NCI-H128 (cell line): ENCODE measurements around the gene NUDT4B.
"Not testable (repeated sequence)": the region's sequence is repeated elsewhere in the genome, so short reads cannot be mapped to it uniquely, and the experiment has no call there.

Experiments used
- DNase-seq: peaks from one replicate; lab custom pipeline; 2025; ENCODE audit not compliant: unreplicated experiment; lab: John Stamatoyannopoulos, UW

Gene NUDT4B

GRCh38 chr1:148748563-148749334 is at the start of gene NUDT4B:
Gene NUDT4B (plus strand): TSS chr1:148748774. CDS start chr1:148748953, 179 bp downstream.
- not testable (repeated sequence) for DNase-seq

DNA sequence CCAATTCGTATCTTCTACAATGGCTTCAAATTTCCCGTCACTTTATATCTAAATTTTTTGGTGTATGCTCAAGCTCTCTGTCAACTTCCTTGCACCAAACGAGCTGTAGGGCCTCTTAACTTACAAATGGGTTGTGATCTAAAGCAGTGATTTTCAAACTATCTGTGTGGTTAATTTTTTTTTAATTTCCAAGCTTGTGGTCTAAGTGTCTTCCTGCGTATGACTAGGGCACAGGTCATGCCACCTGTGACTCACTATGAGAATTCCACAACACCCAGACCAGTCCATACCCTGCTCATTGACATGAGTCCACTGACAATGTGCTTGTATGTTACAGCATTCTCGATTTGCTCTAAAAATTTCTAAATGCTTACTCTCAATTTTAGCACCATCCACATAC is 49.2 kb upstream of the NUDT4B start:
- not testable (repeated sequence) for DNase-seq

DNA sequence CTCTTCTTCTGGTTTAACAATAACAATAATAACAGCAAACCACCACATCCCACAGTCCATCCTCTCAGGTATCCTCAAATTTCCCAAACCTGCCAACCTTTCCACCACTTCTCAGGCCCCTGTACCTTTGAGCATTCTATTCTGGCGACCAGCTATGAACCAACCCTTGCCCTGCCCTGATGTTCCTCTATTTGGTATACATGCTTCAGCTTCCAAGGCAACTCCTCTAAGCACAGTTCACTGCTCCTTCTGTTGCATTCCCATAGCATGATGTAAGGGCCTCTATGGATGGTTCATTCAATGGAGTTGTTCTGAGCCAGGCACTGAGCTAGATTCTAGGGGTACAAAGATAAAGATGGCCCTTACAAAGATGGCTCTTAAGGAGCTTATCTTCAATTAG is 46.3 kb upstream of the NUDT4B start:
- not testable (repeated sequence) for DNase-seq

DNA sequence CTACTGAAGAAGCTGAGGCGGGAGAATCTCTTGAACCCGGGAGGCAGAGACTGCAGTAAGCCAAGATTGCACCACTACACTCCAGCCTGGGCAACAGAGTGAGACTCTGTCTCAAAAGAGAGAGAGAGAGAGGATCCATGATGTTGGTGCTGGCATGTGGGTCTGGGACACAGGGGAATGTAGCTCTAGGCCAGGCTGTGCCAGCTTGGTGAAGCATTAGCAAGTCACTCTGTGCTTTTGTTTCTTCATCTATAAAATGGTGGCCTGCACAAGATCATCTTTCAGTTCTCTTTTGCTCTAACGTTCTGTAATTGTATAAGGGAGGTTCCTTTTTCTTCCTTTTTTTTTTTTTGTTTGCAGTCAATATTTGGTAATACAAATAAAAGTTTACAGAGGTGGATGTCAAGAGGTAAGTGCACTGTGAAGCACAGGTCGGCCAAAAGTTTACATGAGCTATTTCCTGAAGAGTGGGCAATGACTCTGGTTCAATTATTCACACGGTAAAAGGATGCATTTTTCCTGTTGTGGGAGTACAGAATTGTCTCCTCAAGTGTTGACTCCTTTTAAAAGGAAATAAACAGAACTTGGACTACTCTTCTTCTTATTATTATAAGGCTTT is 44.5 kb upstream of the NUDT4B start:
- DNase-seq: not testable (repeated sequence)

DNA sequence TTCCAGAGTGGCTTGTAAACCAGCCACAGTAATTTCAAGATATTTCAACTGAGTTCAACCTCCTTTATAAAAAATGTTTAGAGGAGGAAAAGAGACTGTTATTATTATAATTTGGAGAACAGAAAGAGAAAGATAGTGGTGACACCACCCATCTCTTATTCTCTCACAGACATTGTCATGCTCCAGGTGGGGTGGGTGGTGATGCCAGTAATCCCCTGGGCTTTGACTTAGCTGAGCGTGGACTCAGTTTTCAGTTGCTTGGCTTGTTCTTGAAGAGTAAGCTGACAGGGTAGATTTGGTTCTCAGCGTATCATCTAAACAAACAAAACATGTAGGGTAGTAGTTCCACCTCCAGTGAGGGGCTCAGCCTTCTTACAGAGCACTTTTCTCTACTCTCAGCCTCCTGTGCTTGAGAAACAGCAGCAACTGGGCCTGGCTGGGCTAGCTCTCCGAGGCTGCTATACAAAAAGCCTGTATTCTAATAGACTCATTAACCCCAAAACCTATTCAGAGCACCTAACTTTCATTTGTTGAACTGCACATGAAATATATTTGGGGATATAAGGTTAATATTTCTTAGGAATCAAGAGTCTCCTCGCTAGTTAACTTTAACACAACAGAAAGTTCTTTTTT is 43.1 kb upstream of the NUDT4B start:
- DNase-seq: not testable (repeated sequence)

GRCh38 chr1:148708779-148709333 is 39.7 kb upstream of the NUDT4B start:
- DNase-seq: not testable (repeated sequence)

GRCh38 chr1:148710772-148711523 is 37.6 kb upstream of the NUDT4B start:
- not testable (repeated sequence) for DNase-seq

GRCh38 chr1:148712353-148712752 is 36.2 kb upstream of the NUDT4B start:
- DNase-seq: not testable (repeated sequence)

DNA sequence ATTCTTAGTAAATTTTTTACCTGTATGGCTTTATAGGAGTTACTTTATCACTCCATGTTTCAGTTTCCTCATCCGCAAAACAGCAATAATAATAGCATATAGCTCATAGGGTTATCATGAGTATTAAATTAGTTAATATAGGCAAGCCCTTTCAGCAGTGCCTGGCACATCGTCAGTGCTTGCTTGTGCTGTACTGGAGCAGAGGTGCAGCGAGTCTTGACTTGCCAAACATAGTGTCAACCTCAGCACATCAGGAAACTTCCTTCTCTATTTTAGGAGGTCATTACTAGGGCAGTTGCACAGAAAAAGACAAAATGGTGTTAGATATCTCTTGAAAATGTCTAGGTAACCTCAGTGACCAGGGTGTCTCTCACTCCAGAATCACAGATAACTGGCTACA is 33.1 kb upstream of the NUDT4B start:
- DNase-seq: not testable (repeated sequence)

DNA sequence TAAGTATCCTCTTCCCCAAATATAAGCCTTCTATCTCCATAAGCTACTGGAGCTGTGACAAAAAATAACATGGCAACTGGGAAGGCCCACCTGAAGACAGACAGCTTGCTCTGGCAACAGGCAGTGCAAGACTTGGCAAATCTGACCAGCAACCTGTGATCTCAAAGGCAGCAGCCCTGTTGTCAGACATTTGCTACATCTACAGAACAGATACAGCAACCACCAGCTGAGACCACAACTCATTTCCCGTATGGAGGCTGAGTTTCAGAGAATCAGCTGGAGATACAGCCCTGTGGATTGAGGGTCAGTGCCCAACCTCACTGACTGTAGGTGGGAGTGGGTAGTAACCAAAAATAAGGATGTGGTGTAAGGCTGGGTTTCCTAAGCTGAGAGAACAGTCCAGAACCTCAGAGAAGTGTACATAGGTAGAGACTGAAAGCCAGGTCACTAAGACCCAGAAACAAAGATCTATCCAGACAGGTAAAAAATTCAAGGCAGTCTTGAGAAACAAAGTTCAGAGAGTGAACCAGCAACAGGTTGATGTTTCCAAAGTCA is 31.5 kb upstream of the NUDT4B start:
- not testable (repeated sequence) for DNase-seq

- not testable (repeated sequence) for DNase-seq
Measured at GRCh38 chr1:148720918-148721317, 27.7 kb upstream of the NUDT4B start.

DNA sequence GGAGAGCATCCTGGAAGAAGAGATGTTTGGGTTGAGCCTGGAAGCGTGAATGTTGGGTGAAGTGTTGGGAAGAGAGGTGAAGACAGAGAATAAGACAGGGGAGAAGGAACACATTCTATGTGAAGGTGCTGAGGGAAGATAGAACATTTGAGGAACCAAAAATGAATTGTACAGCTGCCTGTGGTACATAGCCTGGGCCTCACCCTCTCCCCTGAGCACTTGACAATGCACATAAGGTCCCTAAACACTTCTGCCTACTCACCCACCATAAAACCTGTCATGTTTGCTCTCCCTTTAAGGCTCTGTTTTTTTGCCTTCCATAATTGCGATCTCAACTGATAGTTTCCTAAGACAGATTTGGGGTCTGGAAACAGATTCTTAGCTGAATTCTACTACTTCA is 25.8 kb upstream of the NUDT4B start:
- not testable (repeated sequence) for DNase-seq

GRCh38 chr1:148723515-148723914 is 25.1 kb upstream of the NUDT4B start:
- not testable (repeated sequence) for DNase-seq

DNA sequence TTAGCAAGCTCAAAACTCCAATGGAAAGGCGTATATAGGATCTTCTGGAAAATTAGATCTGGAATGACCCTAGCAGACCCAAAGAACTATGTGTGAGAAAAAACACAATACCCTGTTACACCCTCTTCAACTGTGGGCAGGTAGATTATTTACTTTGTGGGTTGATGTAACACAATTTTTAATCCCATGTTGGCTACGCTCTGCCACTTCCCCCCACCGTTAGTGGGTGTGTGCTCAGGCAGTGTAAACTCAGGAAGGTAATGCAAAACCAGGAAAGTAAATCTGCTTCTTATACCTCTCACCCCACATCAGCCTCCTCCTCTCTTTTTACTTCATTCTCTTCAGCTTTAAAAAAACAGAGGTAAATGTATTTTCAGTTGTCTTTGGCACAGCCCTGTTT is 23.7 kb upstream of the NUDT4B start:
- DNase-seq: not testable (repeated sequence)

DNA sequence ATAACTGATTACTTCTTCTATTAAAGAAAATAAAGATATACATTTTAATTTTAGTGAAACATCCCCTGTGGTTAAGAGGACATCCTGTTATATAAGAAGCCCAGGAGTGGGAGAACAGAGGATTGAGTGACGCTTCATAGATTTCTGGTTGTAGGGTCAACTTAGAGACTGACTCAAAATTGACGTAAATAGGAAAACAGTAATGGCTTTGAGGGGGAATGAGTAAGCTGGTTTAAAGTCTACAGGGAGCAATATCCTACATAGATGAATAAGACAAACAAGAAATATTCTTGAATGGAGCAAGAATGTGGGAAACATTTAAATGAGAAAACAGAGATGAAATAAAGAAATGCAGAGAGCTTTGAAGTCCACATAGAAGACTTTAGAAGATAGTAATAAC is 20.7 kb upstream of the NUDT4B start:
- DNase-seq: not testable (repeated sequence)

DNA sequence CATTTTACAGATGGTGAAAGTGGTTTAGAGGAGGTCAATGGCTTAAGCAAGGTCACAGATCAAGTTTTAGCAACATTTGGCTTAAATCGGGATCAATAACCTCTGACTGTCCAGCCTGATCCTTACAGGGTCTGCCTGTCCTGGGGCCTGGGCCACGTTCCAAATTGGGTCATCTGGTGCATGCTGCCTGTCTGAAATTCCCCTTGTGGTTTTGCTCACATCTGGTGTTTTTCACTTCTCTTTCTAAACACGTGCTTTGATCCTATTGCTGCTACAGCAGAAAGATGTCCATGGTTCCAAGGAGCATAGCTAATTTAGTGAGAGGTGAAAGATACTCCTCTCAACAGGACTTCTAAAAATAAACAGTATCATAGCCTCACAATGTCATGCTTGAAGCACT is 19.4 kb upstream of the NUDT4B start:
- DNase-seq: not testable (repeated sequence)

- DNase-seq: not testable (repeated sequence)
Measured at GRCh38 chr1:148729541-148729940, 19.0 kb upstream of the NUDT4B start.

GRCh38 chr1:148732277-148732676 is 16.3 kb upstream of the NUDT4B start:
- DNase-seq: not testable (repeated sequence)

DNA sequence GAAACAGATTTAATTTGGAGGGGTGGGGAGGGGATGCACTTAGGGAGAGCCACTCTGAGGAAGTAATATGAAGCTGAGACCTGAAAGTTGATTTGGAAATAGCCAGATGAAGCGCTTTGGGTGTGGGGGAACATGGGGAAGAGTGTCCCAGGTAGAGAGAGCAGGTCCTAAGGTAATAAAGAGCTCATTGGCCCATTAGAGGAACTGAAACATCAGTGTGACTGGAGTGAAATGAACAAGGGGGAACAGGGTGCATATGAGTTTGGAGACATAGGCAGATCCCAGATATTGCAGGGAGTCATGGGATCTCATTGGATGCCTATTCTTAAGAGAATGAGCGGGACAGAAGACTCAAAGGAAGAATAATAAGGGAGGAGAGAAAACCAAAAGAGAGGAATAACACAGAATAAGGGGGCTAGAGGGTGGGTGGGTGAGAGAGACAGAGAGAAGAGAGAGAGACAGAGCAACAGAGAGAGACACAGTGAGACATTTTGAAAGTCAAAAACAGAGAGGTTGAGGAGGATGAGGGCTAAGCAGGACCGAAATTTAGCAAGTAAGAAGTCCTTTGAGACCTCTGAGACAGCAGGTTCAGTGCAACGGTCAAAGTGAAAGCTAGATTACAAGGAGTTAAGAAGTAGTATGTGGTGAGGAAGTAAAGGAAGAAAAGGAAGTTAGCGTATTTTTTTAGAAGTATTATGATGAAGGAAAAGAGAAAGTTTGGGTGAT is 14.8 kb upstream of the NUDT4B start:
- DNase-seq: not testable (repeated sequence)

DNA sequence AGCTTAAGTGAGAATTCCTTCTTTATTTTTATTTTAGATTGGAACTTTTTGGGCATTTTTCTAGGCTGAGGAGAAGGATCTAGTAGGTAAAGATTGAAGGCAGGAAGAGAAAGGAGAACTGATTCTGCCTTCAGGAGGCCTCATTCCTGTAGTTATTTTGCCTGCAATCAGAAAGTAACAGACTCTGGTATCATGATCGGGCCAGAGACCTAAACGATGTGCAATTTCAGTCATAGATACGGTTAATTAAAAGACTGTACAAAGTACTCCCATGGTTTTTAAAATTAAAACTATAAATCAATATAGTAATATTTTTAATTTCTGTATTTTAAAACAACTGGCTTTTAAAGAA is 14.3 kb upstream of the NUDT4B start:
- not testable (repeated sequence) for DNase-seq
